DMS79 (cell line): ENCODE data around the gene UBAP2.

ENCODE experiments used
- DNase-seq: peaks from one replicate; lab custom pipeline; 2025; lab: John Stamatoyannopoulos, UW

Gene UBAP2

DNA sequence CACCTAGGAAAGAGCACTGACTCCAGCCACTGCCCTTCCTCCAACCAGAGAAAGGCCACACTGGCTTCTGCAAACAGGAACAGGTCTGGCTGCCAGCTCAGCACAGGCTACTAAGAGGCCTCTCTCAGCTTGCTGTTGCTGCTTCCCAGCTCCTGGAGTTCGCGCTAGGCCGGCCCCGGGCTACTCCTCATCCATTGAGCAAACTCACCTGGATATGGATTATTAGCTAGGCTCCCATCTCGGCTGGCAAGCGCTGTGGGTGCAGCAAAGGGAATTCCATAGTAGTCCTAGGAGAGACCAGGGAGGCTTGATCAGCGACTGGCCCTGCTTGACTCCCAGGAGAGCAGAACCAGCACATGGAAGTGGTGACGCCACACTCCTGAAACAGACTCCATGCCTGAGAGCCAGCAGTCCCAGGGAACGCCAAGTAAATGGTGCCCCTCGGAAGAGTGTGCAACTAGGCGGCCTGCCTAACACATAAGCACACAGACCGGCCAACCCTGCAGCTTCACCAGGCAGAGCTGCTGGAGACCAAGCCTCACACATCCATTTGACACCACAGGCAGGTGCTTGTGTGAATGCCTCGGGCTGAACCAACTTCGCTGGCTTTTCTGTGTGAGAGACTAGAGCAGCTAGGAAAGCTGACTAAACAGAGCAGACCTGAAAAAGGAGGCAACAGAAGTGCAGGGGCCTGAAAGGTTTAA is 124.5 kb downstream of the UBAP2 start:
- DNase-seq = no peak

DNA sequence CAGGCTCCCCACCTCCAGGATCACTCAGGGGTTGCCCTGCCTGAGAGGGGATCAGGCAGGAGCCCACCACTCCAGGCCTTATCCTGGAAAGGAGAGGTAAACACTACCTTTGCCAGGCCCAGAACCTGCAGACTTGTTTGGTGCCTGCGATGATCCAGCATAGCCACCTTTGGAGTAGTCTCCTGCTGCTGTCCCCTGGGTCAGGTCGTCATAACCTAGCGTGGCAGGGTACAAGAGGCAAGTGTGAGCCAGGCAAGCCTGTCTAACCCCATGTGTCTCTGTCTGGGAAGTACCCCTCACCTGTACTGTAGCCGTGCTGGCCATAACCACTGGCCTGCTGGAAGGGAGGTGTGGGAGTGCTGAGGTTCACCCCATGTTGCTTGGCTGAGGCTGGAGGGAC is 125.6 kb downstream of the UBAP2 start:
- no peak for DNase-seq

DNA sequence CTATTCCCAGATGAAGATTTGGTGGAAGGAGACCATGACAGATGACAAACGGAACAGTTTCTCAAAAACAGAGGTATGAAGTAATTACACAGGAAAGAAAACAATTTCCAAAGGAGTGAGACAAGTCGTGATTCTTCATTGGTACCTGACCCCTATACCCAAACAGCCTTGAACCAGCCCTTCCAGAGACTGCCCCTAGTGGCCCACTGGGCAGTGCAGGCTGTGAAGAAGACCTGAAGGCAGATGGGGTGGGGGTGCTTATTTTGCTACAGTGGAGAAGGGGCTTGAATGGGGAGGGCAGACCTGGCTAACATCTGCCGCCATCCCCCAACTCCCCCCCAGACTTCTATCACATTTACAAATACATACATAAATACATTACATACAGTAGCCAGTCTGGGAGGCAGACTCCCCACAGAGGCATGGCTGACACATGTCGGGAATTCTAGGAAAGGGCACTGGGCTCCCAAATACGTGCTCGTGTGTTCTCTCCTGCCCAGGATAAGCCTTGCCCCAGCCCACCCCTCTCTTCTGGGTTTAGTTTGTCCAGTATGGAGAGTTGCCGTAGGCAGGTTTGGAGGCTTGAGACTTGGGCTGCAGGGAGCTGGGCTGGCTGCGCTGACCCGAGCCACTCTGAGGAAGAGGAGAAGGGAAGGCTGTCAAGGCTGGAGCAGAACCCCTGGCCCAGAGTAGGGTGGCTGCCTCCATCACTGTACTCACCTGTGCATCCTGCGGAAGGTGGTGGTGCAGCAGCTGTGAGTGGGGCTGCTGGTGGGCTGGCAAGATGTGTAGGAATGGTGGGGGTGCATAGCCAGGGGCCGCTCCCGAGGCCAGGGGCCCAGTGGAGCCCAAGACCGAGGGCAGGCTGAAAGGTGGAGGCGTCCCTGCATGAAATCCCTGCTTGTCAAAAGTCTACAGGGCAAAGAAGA is 126.5 kb downstream of the UBAP2 start:
- DNase-seq = no peak

DNA sequence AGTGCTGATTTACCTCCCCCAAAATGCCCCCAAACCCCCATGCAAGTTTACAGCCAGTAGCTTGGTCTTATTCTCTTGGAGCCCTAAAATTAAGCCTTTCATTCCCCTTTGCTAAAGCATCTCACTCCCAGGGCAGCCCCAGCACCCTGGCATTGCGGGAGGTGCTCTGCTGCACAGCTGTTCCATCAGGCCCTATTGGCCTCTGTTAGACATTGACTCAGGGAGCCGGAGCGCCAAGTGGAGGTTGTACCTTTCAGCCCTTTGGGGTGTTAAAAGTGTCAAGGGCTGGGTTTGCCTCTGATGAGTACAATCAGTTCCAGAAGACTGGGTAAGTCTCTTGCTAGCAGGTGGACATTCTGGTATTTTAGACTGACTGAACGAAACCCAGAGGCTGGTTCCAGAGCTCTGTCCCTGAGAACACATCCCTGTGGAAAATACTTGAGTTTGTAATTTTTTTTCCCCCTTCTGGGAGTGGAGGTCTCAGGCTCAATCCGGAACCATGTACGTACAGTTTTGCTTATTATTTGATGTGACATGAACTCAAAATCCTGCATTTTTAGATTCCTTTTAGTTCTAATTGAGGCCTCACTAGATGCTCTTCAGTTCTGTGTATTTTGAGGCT is 129.3 kb downstream of the UBAP2 start:
- DNase-seq = no peak

DNA sequence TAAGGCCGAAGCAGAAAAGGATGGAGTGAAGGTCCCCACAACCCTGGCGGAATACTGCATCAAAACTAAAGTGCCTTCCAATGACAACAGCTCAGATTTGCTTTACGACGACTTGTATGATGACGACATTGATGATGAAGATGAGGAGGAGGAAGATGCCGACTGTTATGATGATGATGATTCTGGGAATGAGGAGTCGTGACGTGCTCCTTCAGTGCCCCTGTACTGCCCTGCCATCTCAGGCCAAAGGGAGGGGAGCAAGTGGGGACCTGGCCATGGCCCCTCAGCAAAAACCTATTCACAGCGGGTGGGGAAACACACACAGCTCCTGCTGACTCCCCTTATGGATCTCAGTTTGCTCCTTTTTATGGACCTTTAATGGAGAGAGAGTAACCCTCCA is 131.7 kb downstream of the UBAP2 start:
- DNase-seq = no peak

DNA sequence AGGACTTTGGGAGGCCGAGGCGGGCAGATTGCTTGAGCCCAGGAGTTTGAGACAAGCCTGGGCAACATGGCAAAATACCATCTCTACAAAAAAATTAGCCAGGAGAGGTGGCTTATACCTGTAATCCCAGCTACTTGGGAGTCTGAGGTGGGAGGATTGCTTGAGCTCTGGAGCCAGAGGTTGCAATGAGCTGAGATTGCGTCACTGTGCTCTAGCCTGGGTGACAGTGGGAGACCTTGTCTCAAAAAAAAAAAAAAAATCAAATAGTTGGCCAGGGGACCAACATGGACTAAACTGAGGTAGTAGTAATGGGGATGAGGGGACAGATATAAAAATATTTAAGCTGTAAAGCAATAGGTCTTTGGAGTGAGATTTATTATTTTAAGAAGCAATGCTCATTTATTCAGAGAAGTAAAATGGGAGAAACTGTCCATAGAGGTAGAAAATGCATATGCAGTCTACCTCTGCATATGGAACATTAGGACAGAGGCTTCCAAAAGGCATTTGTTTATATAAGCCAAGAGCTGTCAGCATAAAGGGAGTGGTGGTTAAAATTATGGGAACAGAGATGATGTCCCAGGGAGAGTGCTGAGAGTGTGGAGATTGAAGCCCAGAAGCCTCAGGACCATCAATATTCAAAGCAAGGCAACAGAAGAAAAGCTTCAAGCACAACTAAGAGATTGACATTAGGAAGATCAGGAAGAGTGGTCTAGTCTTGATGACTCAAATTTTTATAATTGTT is 133.6 kb downstream of the UBAP2 start:
- DNase-seq = no peak

DNA sequence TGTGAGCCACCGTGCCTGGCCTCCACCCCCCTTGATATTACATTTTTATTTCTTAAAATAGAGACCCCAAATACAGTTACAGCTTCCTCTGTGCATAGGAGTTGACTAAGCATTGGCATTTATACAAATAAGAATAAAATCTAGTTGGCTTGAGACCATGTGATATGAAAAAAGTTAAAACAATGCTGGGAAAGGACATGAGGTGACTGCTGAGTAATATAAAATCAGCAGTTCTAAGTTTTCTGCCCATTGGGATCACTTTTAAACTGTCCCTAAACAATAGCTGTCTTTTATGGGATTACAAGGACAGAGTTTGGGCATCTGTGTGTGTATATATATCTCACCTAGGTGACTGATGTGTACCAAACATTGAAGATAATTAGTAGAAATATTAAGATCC is 135.1 kb downstream of the UBAP2 start:
- DNase-seq = no peak

DNA sequence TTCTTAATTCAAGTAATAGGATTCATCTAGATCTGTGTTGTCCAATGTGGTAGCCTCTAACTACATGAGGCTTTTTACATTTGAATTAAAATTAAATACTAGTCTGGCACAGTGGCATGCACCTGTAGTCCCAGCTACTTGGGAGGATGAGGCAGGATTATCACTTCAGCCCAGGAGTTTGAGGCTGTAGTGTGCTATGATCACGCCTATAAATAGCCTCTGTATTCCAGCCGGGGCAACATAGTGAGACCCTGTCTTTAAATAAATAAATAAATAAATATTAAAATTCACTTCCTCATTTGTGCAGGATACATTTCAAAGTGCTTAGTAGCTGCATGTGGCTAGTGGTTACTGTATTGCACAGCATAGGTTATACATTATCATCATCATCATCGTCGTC is 139.9 kb downstream of the UBAP2 start:
- DNase-seq = no peak

DNA sequence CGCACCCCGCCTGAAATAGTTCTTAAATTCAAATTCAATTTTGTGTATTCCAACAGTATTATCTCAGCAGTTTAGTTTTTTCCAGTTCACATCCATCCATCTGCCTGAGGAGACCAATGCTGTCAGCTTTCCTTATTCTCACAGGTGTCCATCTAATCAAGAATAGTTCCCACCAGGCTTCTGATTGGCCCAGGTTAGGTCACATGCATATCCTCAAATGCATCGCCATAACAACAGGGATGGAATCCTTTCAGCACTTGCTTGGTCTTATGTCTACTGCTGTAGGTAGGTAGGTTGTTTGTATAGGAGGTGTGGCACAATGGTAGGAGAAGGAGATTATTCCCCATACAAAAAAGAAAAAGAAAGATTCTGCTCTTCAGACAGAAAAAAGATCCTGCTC is 140.6 kb downstream of the UBAP2 start:
- no peak for DNase-seq

DNA sequence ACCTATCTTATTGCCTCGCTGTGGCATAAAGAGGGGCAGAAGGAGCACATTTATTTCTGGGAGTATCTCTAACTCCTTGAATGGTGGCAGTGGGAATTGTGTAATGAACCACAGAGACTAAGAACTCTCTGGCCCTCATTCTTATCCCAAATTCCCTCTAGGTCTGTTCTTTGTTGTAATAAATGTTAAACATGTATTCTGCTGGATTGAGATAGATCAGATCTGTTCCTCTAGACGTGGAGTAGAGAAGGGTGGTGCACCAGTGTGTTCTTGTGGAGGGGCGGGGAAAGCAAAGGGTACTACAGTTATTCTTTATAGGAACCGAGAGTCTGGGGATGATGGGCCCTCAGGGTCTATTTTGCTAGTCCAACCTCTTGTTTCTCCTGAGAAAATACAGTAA is 141.3 kb downstream of the UBAP2 start:
- DNase-seq = no peak

DNA sequence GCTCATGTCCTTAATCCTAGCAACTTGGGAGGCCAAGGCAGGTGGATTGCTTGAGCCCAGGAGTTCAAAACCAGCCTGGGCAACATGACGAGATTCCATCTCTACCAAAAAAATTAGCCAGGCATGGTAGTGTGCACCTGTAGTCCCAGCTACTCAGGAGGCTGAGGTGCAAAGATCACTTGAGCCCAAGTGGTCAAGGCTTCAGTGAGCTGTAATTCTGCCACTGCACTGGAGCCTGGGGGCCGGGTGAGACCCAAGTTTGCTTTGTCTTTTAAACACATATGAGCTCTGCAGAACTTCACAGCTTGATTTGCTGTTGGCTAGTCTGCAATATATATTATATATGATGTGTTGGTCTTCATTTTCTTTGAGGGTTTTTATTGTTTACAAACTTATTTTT is 141.9 kb downstream of the UBAP2 start:
- no peak for DNase-seq

DNA sequence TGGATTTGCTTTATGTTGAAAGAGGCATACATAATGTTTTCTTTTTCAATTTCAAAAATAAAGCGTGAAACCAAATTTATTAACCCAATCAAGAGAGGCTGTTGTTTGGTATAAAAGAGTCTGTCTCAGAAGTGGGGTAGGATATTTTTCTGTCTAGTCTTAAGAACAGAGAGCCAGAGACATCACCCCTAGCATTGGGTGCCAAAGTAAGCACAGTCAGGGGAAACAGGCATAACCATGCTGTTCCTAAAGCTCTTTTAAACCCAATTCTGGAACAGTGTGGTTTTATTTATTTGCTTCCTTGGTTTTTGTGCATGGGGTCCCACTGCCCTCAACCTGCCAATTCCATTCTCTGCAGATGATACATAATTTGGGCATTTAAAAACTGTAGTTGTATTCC is 143.6 kb downstream of the UBAP2 start:
- no peak for DNase-seq

DNA sequence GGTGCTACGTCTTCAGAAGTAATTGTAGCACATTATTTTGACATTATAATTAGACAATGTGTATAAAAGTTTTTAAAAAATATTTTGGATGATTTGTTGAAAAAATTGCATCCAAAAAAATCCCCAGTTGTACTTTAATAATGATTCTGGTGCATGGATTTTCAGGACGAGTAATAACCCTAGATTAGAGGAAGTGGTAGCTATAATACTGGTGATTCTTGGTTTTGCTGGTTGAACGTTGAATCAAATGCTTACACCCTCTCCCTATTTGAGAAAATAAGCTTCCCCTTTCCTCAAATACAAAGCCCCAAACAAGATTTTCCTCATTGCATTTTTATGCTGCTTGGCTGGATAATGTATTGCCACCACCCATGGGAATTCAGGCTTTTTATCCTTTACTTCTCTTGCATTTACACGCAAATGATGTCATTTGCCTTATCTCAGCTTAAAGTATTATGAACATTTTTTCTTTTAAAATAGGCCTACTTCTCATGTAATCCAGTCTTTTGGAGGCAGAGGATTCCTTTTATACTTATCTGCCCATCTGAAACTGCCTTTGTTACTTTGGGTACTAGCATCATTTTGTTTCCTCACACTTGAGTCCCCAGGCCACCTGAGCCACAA is 145.4 kb downstream of the UBAP2 start:
- no peak for DNase-seq

DNA sequence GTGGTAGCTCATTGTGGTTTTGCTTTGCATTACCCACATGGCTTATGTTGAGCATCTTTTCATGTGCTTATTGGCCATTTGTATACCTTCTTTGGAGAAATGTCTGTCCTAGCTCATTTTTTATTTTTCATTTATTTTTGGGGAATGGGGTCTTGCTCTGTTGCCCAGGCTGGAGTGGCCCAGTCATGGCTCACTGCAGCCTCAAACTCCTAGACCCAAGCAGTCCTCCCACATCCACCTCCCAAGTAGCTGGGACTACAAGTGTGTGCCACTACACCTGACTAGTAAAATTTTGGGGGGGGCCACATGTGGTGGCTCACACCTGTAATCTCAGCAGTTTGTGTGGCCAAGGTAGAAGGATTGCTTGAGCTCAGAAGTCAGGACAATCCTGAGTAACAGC is 154.4 kb downstream of the UBAP2 start:
- no peak for DNase-seq

DNA sequence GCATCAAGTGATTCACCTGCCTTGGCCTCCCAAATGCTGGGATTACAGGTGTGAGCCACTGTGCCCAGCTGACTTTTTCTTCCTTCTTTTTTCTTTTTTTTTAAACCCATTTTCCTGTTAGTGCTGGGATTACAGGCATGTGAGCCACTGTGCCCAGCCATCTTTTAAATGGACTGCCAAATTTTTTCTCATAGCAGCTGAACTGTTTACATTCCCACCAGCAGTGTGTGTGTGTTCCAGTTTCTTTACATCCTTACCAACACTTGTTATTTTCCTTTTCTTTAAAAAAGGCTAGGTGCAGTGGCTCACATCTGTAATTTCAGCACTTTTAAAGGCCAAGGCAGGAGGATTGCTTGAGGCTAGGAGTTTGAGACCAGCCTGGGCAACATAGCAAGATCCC is 154.8 kb downstream of the UBAP2 start:
- no peak for DNase-seq

DNA sequence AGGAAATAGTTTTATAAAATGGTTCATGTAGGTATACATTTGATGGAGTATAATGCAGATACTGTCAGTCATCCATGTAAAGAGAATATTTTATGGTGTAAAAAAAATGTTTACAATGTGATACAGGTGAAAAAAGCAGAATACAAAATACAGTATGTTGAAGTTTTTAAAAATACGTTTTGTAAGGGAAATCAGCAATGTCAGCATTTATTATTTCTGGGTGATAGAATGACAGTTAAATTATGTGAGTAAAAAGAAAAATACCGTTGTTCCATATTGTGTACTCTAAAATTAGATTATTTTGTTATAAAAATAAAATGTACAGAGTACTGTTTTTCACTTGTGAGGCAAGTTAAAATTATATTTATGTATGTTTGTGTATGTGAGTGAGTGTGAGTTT is 162.7 kb downstream of the UBAP2 start:
- DNase-seq = no peak

DNA sequence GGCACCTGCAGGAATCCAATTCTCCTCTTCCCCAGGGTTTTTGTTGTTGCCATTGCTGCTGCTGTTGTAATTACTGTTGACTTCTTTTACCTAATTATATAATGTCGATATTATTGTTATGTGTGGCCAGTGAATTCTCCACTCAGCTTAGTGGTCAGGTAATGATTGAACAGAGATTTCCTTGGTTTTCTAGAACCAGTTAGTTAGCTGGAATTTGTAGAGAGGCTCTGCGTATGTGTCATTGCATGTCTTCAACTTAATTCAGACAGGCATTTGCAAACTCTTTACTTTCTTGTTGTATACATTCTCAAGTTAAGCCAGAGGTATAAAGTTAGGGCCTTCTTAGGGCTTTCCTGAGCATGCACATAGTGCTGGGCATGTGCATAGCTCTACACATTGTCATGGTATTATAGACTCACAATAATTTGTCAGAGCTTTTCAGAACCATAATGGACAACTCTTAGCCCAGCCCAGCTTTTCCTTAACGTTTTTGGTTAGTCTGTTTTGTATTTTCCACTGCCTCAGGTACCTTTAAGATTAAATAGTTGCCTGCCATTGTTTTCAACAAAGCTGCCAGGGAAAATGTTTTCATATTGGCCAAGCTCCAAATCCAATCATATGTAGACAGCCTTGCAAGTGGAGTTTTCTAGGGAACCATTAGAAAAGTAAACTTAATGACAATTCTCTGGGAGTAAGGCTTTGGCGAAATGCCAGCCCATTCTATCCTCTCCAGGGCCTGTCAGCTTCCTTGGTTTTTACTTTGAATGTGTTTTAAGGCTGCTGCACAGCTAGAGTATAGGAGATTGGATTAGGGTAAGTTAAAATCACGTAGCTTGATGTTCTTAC is 163.6 kb downstream of the UBAP2 start:
- DNase-seq = peak; percentile 68

DNA sequence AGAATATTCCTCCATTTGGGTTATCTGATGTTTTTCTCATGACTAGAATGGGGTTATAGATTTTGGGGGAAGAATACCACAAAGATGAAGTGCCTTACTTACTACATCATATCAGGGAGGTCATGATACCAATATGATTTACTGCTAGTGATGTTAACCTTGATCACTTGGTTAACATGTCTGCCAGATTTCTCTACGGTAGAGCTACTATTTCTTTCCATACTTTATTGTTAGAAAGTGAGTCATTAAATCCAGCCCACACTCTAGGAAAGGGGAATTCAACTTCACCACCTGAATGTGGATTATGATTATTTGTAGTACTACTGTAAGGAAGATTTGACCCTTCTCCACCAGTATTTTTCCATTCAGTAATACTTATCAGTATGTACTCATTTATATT is 167.1 kb downstream of the UBAP2 start:
- no peak for DNase-seq

DNA sequence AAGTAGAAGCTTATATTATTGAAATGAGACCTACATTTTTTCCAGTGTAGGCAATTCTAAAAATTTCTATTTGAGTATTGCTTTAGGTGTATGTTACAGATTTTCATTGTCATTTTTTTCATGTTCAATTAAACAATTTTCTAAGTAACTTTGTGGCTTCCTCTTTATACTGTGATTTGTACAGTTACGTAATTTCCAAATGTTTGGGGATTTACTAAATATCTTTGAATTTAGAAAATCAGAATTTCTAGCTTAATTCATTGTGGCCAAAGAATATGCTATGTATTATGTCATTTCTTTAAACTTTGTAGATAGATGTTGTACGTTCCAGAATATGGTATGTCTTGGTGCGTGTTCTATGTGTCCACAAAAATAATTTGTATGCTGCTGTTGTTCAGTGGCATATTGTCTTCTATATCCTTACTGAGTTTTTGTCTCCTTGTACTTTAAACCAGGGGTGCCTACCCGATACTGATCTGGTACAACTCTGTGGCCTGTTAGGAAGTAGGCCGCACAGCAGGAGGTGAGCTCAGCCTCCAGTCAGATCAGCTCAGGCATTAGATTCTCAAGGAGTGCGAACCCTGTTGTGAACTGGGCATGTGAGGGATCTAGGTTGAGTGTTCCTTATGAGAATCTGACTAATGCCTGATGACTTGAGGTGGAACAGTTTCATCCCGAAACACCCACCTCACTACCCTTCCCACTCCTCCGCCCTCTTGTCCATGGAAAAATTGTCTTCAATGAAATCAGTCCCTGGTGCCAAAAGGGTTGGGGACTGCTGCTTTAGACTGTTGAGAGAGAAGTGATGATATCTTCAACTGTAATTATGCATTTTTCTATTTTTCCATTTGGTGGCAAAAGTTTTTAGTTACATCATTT is 168.2 kb downstream of the UBAP2 start:
- no peak for DNase-seq
